ENCODE measurements around the gene ARHGEF10L.

DNA sequence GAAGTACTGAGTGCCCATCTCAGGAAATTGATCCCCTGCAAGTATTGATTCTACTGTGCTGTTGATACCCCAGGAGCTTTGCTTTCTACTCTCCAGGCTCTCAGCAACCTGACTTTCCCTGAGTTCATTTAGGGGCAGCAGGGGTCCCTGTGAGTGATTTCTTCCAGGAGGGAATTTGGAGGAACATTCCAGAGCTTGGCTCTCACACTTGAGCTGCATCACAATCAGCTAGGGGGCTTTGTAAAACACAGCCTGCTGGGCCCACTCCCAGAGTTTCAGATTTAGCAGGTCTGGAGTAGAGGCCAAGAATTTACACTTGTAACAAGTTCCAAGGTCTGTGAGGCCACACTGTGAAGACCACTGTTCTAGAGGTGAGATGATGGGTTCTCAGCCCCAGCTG, 199.6 kb downstream of the ARHGEF10L start:
- TF ChIP-seq EZH2phosphoT487 (conservative IDR thresholded peaks at IDR 0.05; ENCODE audit: low read length): no peak
- TF ChIP-seq, protein P1, sequence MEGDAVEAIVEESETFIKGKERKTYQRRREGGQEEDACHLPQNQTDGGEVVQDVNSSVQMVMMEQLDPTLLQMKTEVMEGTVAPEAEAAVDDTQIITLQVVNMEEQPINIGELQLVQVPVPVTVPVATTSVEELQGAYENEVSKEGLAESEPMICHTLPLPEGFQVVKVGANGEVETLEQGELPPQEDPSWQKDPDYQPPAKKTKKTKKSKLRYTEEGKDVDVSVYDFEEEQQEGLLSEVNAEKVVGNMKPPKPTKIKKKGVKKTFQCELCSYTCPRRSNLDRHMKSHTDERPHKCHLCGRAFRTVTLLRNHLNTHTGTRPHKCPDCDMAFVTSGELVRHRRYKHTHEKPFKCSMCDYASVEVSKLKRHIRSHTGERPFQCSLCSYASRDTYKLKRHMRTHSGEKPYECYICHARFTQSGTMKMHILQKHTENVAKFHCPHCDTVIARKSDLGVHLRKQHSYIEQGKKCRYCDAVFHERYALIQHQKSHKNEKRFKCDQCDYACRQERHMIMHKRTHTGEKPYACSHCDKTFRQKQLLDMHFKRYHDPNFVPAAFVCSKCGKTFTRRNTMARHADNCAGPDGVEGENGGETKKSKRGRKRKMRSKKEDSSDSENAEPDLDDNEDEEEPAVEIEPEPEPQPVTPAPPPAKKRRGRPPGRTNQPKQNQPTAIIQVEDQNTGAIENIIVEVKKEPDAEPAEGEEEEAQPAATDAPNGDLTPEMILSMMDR (IDR thresholded peaks at IDR 0.05; ENCODE audit: insufficient read depth, low read length, poor library complexity, severe bottlenecking): no peak
